Measurements from ENCODE around the gene PRDM4.

The PRDM4 gene

GRCh38 chr12:107685360-107686248 lies 75.3 kb downstream of the PRDM4 start, which contains the start of gene PWP1:
TSS of gene PWP1 (plus strand) at chr12:107685799. CDS start at chr12:107685900, 101 bp downstream.
- peak; percentile 85 for DNase-seq (ENCODE audit: extremely low read depth, low read depth)
- H3K4me3 ChIP-seq (replicated peaks; ENCODE audit: low read depth, low read length): peak within 1 kb of the TSS; percentile 63
- no peak for TF ChIP-seq CTCF (IDR thresholded peaks at IDR 0.05; ENCODE audit: low read depth, low read length, missing control alignments)

GRCh38 chr12:107684990-107685359 lies 76.0 kb downstream of the PRDM4 start:
- no peak for TF ChIP-seq CTCF (IDR thresholded peaks at IDR 0.05; ENCODE audit: low read depth, low read length, missing control alignments)
- peak; percentile 27 for DNase-seq (ENCODE audit: extremely low read depth, low read depth)
- peak overlapping the region; percentile 63 for H3K4me3 ChIP-seq (replicated peaks; ENCODE audit: low read depth, low read length)

DNA sequence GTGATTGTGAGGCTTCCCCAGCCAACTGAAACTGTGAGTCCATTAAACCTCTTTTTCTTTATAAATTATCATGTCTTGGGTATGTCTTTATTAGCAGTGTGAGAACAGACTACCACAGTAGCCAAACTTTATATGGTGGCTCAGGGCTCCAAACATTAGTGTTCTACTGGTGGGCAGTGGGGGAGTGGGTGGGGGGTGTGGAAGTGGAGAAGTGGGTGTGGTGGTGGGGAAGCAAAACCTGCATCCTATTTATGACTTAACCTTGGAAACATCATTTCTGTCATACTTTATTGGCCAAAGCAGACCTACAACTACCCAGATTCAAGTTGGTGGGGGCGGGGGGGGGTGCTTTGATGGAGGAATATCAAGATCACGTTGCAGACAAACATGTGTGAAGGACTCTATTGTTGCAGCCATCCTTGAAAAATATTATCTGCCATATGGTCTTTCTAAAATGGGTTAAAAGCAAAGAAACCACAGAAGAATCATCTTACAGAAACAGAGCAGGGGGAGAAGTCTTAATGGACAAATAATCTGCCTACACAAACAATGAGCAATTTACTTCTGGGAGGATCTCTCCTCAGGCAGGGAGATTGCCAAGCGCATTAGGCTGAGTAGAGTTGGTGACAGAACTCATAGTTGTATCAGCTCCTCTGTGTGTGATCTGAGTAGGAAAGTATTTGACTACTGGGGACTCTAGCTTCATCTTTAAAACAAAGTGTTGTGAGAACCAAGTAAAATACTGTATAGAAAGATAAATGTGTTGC lies 76.7 kb downstream of the PRDM4 start:
- peak overlapping the region; percentile 63 for H3K4me3 ChIP-seq (replicated peaks; ENCODE audit: low read depth, low read length)
- DNase-seq (ENCODE audit: extremely low read depth, low read depth): peak; percentile 25

More for the DNA sequence above, 76.7 kb downstream of the PRDM4 start:
- no peak for TF ChIP-seq CTCF (IDR thresholded peaks at IDR 0.05; ENCODE audit: low read depth, low read length, missing control alignments)
